Hypothalamus (tissue), 51 donors: ENCODE data around the gene SIRPA.

Source experiments
- DNase-seq, 51 donors: peaks; one replicate each; lab custom pipeline; 2025; lab: John Stamatoyannopoulos, UW

Gene SIRPA

GRCh38 chr20:1894951-1895673, at the start of gene SIRPA:
TSS of gene SIRPA (plus strand) at chr20:1895407. CDS start at chr20:1895448, 41 bp downstream.
- DNase-seq = peak in 49 of 51 donors; percentile 37 to 95 (median 76)

GRCh38 chr20:1845701-1846100, 49.5 kb upstream of the SIRPA start:
- no peak for DNase-seq

GRCh38 chr20:1846341-1846740, 48.9 kb upstream of the SIRPA start:
- DNase-seq = no peak

GRCh38 chr20:1846876-1847275, 48.3 kb upstream of the SIRPA start:
- no peak for DNase-seq

GRCh38 chr20:1847780-1848179, 47.4 kb upstream of the SIRPA start:
- no peak for DNase-seq

- no peak for DNase-seq
These were observed 46.8 kb upstream of the SIRPA start for GRCh38 chr20:1848373-1848772.

- DNase-seq = no peak
These were observed 43.8 kb upstream of the SIRPA start for GRCh38 chr20:1851396-1851795.

- no peak for DNase-seq
These were observed 41.7 kb upstream of the SIRPA start for GRCh38 chr20:1853473-1853872.

GRCh38 chr20:1854246-1854645, 41.0 kb upstream of the SIRPA start:
- no peak for DNase-seq

- DNase-seq = no peak
These were observed 40.1 kb upstream of the SIRPA start for GRCh38 chr20:1855109-1855508.

GRCh38 chr20:1855690-1856089, 39.5 kb upstream of the SIRPA start:
- DNase-seq = no peak

GRCh38 chr20:1856424-1856823, 38.8 kb upstream of the SIRPA start:
- DNase-seq = no peak

- no peak for DNase-seq
These were observed 37.7 kb upstream of the SIRPA start for GRCh38 chr20:1857466-1857865.

- no peak for DNase-seq
These were observed 36.3 kb upstream of the SIRPA start for GRCh38 chr20:1858871-1859270.

GRCh38 chr20:1860446-1860845, 34.8 kb upstream of the SIRPA start:
- no peak for DNase-seq

GRCh38 chr20:1861347-1861976, 33.7 kb upstream of the SIRPA start:
- no peak for DNase-seq

- no peak for DNase-seq
These were observed 33.1 kb upstream of the SIRPA start for GRCh38 chr20:1861996-1862662.

GRCh38 chr20:1862663-1863053, 32.5 kb upstream of the SIRPA start:
- peak in 3 of 51 donors; percentile 10 to 73 (median 25) for DNase-seq

GRCh38 chr20:1863296-1863695, 31.9 kb upstream of the SIRPA start:
- DNase-seq = no peak

- no peak for DNase-seq
These were observed 28.4 kb upstream of the SIRPA start for GRCh38 chr20:1866834-1867233.

GRCh38 chr20:1867495-1868260, 27.5 kb upstream of the SIRPA start:
- no peak for DNase-seq
